Erythroblast (primary cell): ENCODE results near the gene FAHD2A.

Source experiments
- GATA1 ChIP-seq: IDR thresholded peaks from 2 replicates; pipeline ENCODE4 v1.6.1; 2011; ENCODE audit warnings: low read depth, mild to moderate bottlenecking, control low read depth, low read length, moderate library complexity
- POLR2A ChIP-seq: IDR thresholded peaks from 2 replicates; pipeline ENCODE4 v1.6.1; 2011; ENCODE audit warnings: mild to moderate bottlenecking, low read length

DNA sequence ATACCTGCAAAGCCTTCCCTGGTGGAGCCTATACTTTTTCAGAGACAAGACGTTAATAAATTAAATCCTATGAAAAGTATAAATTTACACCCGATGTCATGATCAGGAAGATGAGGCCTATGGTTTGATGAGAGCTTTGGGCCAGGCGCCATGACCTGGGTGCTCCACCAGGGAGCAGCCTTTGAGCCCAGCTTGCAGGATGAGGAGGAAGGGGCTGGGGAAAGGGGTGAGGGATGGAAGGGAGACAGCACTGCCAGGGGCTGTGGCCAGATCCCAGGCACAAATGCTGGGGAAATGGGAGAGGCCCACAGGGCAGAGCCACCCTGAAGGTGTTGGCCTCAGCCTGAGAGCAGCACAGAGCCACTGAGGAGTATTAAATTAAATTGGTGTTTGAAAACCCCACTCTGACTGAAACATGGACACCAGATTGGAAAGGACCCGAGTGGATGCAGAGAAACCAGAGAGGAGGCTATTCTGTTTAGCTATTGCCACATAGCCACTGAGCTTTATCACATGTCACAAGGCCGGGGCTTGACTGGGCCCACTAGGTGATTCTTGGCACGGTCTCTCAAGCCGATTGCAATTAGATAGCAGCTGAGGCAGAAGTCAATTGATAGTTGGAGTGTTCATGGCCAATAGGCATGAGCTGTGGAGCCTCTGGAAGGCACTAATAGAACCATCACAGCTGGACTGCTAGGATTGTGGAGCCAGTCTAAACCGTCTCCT lies 9.6 kb upstream of the FAHD2A start:
- no peak for TF ChIP-seq POLR2A
- TF ChIP-seq GATA1 = no peak
